Measurements from ENCODE around the gene RDX.

DNA sequence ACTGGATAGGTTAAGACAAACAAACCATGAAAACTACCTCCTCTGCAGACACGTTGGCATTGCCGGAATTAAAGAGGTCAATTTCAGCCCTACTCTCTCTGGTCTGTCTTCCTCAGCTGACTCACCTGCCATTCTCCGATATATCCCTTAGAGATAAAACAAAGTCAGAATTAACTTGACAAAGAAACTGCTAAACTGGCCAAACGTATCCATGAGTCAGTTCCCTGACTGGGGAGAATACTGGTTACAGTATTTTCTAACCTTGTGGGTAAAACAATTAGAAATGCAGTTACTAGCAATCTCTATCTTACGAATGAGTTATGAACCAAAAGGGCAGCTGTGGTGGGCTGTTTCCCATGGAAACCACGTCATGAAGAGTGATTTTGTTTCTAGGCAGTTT, 96.2 kb downstream of the RDX start:
- TF ChIP-seq REST (IDR thresholded peaks at IDR 0.05; ENCODE audit: low read depth, low read length) (no peak), POLR2AphosphoS5 (IDR thresholded peaks at IDR 0.05; ENCODE audit: low read length) (no peak), SUZ12 (IDR thresholded peaks at IDR 0.05; ENCODE audit: unreplicated experiment) (no peak), CEBPB (IDR thresholded peaks at IDR 0.05; ENCODE audit: borderline replicate concordance in 1 of 2, low read depth in 2 of 2, low read length in 2 of 2) (no peak), BCL11A (IDR thresholded peaks at IDR 0.05; ENCODE audit: low read depth, low read length) (no peak), ATF2 (IDR thresholded peaks at IDR 0.05; ENCODE audit: low read length) (no peak), MAX (IDR thresholded peaks at IDR 0.05; ENCODE audit: low read depth, low read length) (no peak), POLR2A (IDR thresholded peaks at IDR 0.05; ENCODE audit: low read depth, low read length) (no peak), NRF1 (conservative IDR thresholded peaks at IDR 0.05; ENCODE audit: low read depth, low read length) (no peak), EP300 (IDR thresholded peaks at IDR 0.05; ENCODE audit: borderline replicate concordance in 1 of 2, control insufficient read depth in 1 of 2, low read depth in 2 of 2, low read length in 2 of 2) (no peak), CBX3 (IDR thresholded peaks at IDR 0.05; ENCODE audit: borderline replicate concordance, low read depth) (no peak), SP1 (IDR thresholded peaks at IDR 0.05; ENCODE audit: low read depth, low read length) (no peak), CTCF (IDR thresholded peaks at IDR 0.05 in 2 of 3, conservative IDR thresholded peaks at IDR 0.05 in 1 of 3; ENCODE audit: control insufficient read depth in 2 of 3, extremely low read depth in 1 of 3, insufficient read depth in 1 of 3, low read depth in 3 of 3, low read length in 3 of 3) (no peak), MTA3 (IDR thresholded peaks at IDR 0.05; ENCODE audit: borderline replicate concordance, low read length) (no peak)
